Colonic mucosa (tissue), 4 donors: ENCODE results near the gene TPM3. TPM values are rescaled to one million over a fixed set of nuclear protein-coding genes. Genes with fewer than 3 reads are reported as not detected.
"Not testable (repeated sequence)": the region's sequence is repeated elsewhere in the genome, so short reads cannot be mapped to it uniquely, and the experiment has no call there.

Experiments used
- DNase-seq: peaks from one replicate; pipeline ENCODE4 v3.0.0-alpha.2; 2020
- H3K27ac ChIP-seq: fragments of 200-600 bp; one replicate; pipeline ENCODE4 v1.8.0; 2021
- H3K27me3 ChIP-seq: fragments of 200-600 bp; one replicate; pipeline ENCODE4 v1.8.0; 2021
- H3K36me3 ChIP-seq: fragments of 200-600 bp; one replicate; pipeline ENCODE4 v1.8.0; 2021
- H3K4me1 ChIP-seq: fragments of 200-600 bp; one replicate; pipeline ENCODE4 v1.8.0; 2021; ENCODE audit warnings: mild to moderate bottlenecking
- H3K4me3 ChIP-seq: fragments of 200-600 bp; one replicate; pipeline ENCODE4 v1.8.0; 2021
- H3K9ac ChIP-seq, 2 donors: one replicate each; pipeline ENCODE4 v1.7.0; 2013; ENCODE audit warnings: control low read depth in 2 of 2, low read depth in 2 of 2, low read length in 2 of 2
- H3K9me3 ChIP-seq: fragments of 200-600 bp; one replicate; pipeline ENCODE4 v1.8.0; 2021
- intact Hi-C: fragments of 100-400 bp; cut with DNase I; formaldehyde crosslinking; loops from one replicate; pipeline ENCODE4 v1.14.1; 2022
- total RNA-seq, 2 donors: library from RNA; stranded (reverse); fragmentation: NEBNext Ultra II Directional in 1 of 2; extraction: Animal tissue kit (Norgen Biotek cat#: 25700) in 1 of 2; gene quantifications; one replicate each; pipeline ENCODE4 v1.2.1, GENCODE V29; 2021
- TF ChIP-seq, protein P1 (sequence below): fragments of 200-600 bp; IDR thresholded peaks from one replicate; pipeline ENCODE4 v1.8.0; 2022; ENCODE audit warnings: antibody characterized with exemption, mild to moderate bottlenecking
- donor health status: healthy.
- donor health status: DM: no; HTN: no; CAD: no.
- donor health status: DM: no; HTN: no; CAD: no.

Gene TPM3
- total RNA-seq, 2 donors from 2014 or later: 502 to 757 TPM

DNA sequence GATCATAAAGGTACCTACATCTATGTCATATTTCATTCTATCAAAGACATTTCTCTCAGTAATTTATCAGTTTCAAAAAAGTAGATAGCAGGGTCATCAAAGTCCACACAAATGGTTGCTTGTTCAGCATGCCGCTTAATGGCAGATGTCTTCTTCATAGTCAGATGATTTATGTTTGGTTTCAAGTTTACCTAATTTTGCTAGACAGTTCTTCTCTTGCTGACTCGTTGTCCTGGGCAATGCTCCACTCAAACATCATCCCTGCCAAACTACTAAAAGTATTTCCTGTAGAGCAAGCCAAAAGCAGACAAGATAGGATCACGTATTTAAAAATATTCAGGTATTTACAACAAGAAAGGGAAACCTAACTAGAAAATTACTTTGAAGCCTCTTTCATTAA, 50.7 kb downstream of the TPM3 start:
- Histone ChIP-seq H3K36me3 (no peaks in the 10 kb centered on the region), H3K4me1 (no peaks in the 10 kb centered on the region), H3K27ac (no peak overlapping the region), H3K27me3 (no peaks in the 10 kb centered on the region), H3K9ac (no peak overlapping the region), H3K9me3 (no peaks in the 10 kb centered on the region), H3K4me3 (no peak overlapping the region)
- intact Hi-C loops: no loop called here
- TF ChIP-seq, protein P1, sequence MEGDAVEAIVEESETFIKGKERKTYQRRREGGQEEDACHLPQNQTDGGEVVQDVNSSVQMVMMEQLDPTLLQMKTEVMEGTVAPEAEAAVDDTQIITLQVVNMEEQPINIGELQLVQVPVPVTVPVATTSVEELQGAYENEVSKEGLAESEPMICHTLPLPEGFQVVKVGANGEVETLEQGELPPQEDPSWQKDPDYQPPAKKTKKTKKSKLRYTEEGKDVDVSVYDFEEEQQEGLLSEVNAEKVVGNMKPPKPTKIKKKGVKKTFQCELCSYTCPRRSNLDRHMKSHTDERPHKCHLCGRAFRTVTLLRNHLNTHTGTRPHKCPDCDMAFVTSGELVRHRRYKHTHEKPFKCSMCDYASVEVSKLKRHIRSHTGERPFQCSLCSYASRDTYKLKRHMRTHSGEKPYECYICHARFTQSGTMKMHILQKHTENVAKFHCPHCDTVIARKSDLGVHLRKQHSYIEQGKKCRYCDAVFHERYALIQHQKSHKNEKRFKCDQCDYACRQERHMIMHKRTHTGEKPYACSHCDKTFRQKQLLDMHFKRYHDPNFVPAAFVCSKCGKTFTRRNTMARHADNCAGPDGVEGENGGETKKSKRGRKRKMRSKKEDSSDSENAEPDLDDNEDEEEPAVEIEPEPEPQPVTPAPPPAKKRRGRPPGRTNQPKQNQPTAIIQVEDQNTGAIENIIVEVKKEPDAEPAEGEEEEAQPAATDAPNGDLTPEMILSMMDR: no peak
- DNase-seq: no peak

DNA sequence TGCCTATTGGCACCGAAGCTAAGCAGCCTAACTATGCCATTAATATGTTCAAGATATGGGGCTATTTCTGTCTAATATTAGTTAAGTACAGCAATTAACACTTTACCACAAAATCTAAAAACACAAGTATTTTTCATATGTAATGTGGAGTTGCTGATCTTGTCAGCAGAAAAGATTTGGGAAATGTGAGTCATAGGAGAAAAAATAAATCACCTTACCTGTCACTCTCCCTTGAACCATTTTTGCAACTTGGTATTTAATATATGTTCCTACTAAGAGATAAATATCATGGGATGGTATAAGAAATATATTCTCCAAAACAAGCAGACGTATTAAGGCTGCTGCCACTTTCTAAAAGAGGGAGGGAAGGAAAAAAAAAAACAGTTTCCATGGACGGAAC, 54.0 kb downstream of the TPM3 start:
- DNase-seq: no peak
- H3K27ac ChIP-seq: no peak overlapping the region
- intact Hi-C loops: no loop called here
- TF ChIP-seq, protein P1: no peak
- H3K27me3 ChIP-seq: no peaks in the 10 kb centered on the region
- no peaks in the 10 kb centered on the region for H3K36me3 ChIP-seq
- H3K9ac ChIP-seq: no peak overlapping the region
- no peaks in the 10 kb centered on the region for H3K9me3 ChIP-seq
- no peaks in the 10 kb centered on the region for H3K4me1 ChIP-seq
- H3K4me3 ChIP-seq: no peak overlapping the region

DNA sequence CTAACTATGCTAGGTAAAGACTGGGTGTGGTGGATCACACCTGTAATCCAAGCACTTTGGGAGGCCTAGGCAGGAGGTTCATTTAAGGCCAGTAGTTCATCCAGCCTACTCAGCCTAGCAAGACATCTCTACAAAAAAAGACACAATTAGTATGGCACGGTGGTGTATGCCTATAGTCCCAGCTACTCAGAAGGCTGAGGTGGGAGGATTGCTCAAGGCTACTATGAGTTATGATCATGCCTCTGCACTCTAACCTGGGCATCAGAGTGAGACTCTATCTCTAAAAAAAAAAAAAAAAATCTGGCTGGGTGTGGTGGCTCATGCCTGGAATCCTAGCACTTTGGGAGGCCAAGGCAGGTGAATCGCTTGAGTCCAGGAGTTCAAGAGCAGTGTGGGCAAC, 58.6 kb downstream of the TPM3 start:
- Histone ChIP-seq H3K9me3 (no peaks in the 10 kb centered on the region), H3K36me3 (no peaks in the 10 kb centered on the region), H3K27ac (no peak overlapping the region), H3K27me3 (no peaks in the 10 kb centered on the region), H3K4me3 (no peak overlapping the region), H3K9ac (no peak overlapping the region), H3K4me1 (no peaks in the 10 kb centered on the region)
- intact Hi-C loops: no loop called here
- no peak for DNase-seq
- TF ChIP-seq, protein P1: no peak

DNA sequence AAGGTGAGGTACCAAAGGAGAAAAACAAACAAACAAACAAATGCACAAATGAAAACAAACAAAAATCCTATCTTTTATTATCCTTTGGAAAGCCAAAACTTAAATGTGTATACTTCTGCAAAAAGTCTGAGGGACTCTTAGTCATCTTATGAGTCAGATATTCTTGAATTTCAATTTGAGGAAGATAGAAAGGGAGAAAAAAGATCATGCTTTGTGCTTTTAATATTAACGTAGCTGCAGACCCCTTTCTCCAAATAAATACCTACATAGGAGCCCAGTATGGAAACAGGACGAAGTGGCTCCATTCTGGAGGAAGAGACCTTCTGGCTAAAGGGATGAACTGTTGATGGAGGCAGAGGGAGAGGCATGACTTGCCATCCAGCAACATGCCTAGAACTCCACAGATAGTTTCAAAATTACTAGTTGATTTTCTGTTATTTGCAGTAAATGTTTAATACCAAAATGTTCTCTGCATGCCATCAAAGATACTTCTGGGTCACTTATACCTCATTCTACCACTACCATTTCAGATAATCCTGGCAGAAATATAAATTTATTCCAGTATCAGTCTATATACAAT, 62.4 kb downstream of the TPM3 start:
- Histone ChIP-seq H3K27me3 (no peaks in the 10 kb centered on the region), H3K9ac (no peak overlapping the region), H3K27ac (no peak overlapping the region), H3K4me1 (no peaks in the 10 kb centered on the region), H3K9me3 (no peaks in the 10 kb centered on the region), H3K4me3 (no peak overlapping the region), H3K36me3 (no peaks in the 10 kb centered on the region)
- TF ChIP-seq, protein P1: no peak
- no peak for DNase-seq
- intact Hi-C loops: no loop called here

DNA sequence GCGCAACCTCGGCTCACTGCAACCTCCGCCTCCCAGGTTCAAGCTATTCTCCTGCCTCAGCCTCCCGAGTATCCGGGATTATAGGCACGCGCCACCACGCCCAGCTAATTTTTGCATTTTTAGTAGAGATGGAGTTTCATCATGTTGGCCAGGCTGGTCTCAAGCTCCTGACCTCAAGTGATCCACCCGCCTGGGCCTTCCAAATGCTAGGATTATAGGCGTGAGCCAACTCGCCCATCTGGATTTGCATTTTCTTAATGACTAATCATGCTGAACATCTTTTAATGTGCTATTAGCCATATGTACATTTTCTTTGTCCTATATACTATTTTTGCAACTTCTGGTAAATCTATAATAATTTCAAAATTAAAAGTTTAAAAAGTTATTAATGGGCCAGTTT, 68.7 kb downstream of the TPM3 start:
- H3K9me3 ChIP-seq, H3K4me3 ChIP-seq, H3K4me1 ChIP-seq, H3K36me3 ChIP-seq, H3K27me3 ChIP-seq, DNase-seq, H3K9ac ChIP-seq, H3K27ac ChIP-seq, intact Hi-C loops: not testable (repeated sequence)

DNA sequence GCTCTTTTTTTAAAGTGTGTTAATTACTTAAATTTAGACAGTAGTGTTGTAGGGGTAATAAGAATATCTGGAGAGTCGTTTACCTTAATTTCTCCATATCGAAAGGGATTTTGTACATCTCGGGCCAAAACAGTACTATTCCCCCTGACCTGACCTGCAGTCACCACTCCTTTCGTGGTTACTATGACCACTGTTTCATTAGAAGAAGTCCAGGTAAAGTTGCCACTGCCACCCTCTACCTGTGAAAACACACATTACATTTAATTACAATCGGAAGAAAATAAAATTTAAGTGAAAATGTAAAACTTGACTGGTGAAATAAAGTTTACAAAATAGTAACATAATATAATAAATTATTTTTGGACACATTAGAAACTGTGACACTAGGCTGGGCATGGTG, 74.3 kb downstream of the TPM3 start:
- intact Hi-C loops: no loop called here
- Histone ChIP-seq H3K9ac (no peak overlapping the region), H3K36me3 (no peaks in the 10 kb centered on the region), H3K4me3 (no peak overlapping the region), H3K9me3 (no peaks in the 10 kb centered on the region), H3K27ac (no peak overlapping the region), H3K27me3 (no peaks in the 10 kb centered on the region), H3K4me1 (no peaks in the 10 kb centered on the region)
- DNase-seq: no peak
- TF ChIP-seq, protein P1: no peak
